Caco-2 (cell line): ENCODE results near the gene CR1. TPM values are rescaled to one million over a fixed set of nuclear protein-coding genes. Genes with fewer than 3 reads are reported as not detected.

Experiments
- BruUV-seq: library from RNA; stranded (reverse); fragments of 400-500 nt; replicated peaks from 2 replicates; lab custom pipeline; 2021; lab: Mats Ljungman, UMichigan
- CTCF ChIA-PET: fragments of 300-600 bp; sonication (Branson Sonifier 250); formaldehyde crosslinking; loops from one replicate; lab custom pipeline; 2022; ENCODE audit warnings: antibody characterized with exemption; lab: Charles Lee
- POLR2A ChIA-PET: fragments of 300-600 bp; sonication (Branson Sonifier 250); formaldehyde crosslinking; loops from one replicate; lab custom pipeline; 2022; ENCODE audit warnings: antibody characterized with exemption; lab: Charles Lee
- DNase-seq, 2 experiments: peaks; one replicate each; pipeline versions ENCODE4 v3.0.0 to v3.0.0-alpha.2; 2020 to 2022
- H3K27me3 ChIP-seq: replicated peaks from 2 replicates; pipeline ENCODE4 v1.6.0; 2011; ENCODE audit warnings: low read length; ENCODE audit not compliant: control insufficient read depth, insufficient read depth
- H3K36me3 ChIP-seq: 2 replicates; pipeline ENCODE4 v1.5.1; 2011; ENCODE audit warnings: low read length; ENCODE audit not compliant: control insufficient read depth, insufficient read depth
- H3K4me1 ChIP-seq: fragments of 250-450 bp; sonication (Bioruptor Pico); 2 replicates; pipeline ENCODE4 v1.5.1; 2020; ENCODE audit warnings: mild to moderate bottlenecking
- H3K4me3 ChIP-seq: 2 replicates; pipeline ENCODE4 v1.5.1; 2011; ENCODE audit warnings: low read depth, mild to moderate bottlenecking, control low read depth, low read length
- H3K9me3 ChIP-seq: fragments of 250-450 bp; sonication (Bioruptor Pico); 2 replicates; pipeline ENCODE4 v1.5.1; 2020; ENCODE audit warnings: mild to moderate bottlenecking, moderate library complexity
- H3K27ac Mint-ChIP-seq: one replicate; pipeline ENCODE4 v1.8.0; 2022; ENCODE audit warnings: mixed read lengths; ENCODE audit not compliant: unreplicated experiment
- H3K27me3 Mint-ChIP-seq: one replicate; pipeline ENCODE4 v1.8.0; 2022; ENCODE audit warnings: mixed read lengths; ENCODE audit not compliant: insufficient read depth, unreplicated experiment
- H3K36me3 Mint-ChIP-seq: one replicate; pipeline ENCODE4 v1.8.0; 2022; ENCODE audit warnings: mild to moderate bottlenecking, mixed read lengths; ENCODE audit not compliant: insufficient read depth, unreplicated experiment
- H3K4me1 Mint-ChIP-seq: one replicate; pipeline ENCODE4 v1.8.0; 2022; ENCODE audit warnings: low read depth, mixed read lengths; ENCODE audit not compliant: unreplicated experiment
- H3K4me3 Mint-ChIP-seq: one replicate; pipeline ENCODE4 v1.8.0; 2022; ENCODE audit warnings: mild to moderate bottlenecking, moderate library complexity, mixed read lengths; ENCODE audit not compliant: unreplicated experiment
- H3K9me3 Mint-ChIP-seq: one replicate; pipeline ENCODE4 v1.8.0; 2022; ENCODE audit warnings: mixed read lengths; ENCODE audit not compliant: unreplicated experiment
- CTCF ChIP-seq, 2 experiments: fragments of 200-600 bp in 1 of 2; IDR thresholded peaks; 1 replicate in 1 of 2; 2 replicates in 1 of 2; pipeline versions ENCODE4 v1.5.1 to v1.8.0; 2011 to 2022; ENCODE audit warnings: antibody characterized with exemption in 1 of 2, control low read depth in 1 of 2, inconsistent platforms in 1 of 2, low read depth in 1 of 2, low read length in 1 of 2, mild to moderate bottlenecking in 1 of 2, moderate library complexity in 1 of 2; ENCODE audit not compliant: insufficient read depth in 1 of 2, severe bottlenecking in 1 of 2, unreplicated experiment in 1 of 2
- intact Hi-C: fragments of 100-400 bp; cut with micrococcal nuclease; formaldehyde crosslinking; loops from one replicate; pipeline ENCODE4 v1.10.0; 2022; ENCODE audit not compliant: unreplicated experiment
- total RNA-seq: library from RNA; stranded (reverse); gene quantifications from 2 replicates; pipeline ENCODE4 v1.2.3, GENCODE V29; 2022

The CR1 gene
- total RNA-seq, 1 experiment from 2014 or later: not detected

DNA sequence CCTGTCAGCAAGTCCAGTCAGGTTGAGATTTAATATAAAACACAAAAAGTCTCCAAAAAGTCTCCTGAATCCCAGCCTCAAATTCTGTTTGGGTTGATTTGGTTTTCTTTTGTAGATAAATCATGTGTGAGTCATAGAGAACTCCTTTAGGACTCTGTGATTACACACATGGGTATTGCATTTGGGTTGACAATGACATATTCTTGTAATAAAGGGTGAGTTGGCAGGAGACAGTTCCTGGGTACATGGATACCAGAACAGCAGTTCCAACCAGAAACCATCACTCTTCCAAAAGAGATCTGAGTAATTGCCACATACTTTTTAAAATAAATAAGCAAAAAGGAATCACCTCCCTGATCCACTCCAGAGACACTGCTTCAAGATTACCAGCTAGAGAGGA is 32.9 kb upstream of the CR1 start:
- intact Hi-C loops: no loop called here
- ChIA-PET CTCF (no interaction called here), POLR2A (no interaction called here)
- no TSS peak for BruUV-seq
- no peaks in the 10 kb centered on the region for H3K36me3 Mint-ChIP-seq
- no peak overlapping the region for H3K4me3 Mint-ChIP-seq
- Histone ChIP-seq H3K36me3 (no peaks in the 10 kb centered on the region), H3K9me3 (no peaks in the 10 kb centered on the region), H3K4me1 (no peaks in the 10 kb centered on the region), H3K4me3 (no peak overlapping the region), H3K27me3 (no peaks in the 10 kb centered on the region)
- DNase-seq: no peak
- H3K27me3 Mint-ChIP-seq: peaks cover 17% of the 10 kb centered on the region
- no peak overlapping the region for H3K27ac Mint-ChIP-seq
- H3K9me3 Mint-ChIP-seq: no peaks in the 10 kb centered on the region
- no peaks in the 10 kb centered on the region for H3K4me1 Mint-ChIP-seq
- TF ChIP-seq CTCF (IDR thresholded peaks at IDR 0.05; ENCODE audit: insufficient read depth in 1 of 2, low read depth in 1 of 2, low read length in 1 of 2, severe bottlenecking in 1 of 2, unreplicated experiment in 1 of 2): no peak

DNA sequence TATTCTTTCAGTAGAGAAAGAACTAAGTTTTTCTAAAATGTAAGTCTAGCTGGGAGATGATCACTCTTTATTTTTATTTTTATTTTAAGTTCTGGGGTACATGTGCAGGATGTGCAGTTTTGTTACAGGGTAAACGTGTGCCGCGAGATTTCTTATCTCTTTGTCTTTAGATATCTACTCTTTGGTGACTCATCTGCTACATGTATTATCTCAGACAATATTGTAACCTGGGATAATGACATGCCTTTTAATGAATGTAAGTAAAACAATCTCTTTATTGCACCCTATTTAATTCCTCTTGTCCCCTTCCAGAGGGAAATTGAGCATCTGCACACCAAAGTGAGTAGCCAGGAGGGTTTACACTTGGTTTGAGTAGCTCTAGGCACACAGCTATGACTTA is 32.4 kb upstream of the CR1 start:
- BruUV-seq: no TSS peak
- H3K36me3 ChIP-seq: no peaks in the 10 kb centered on the region
- Mint-ChIP-seq H3K27ac (no peak overlapping the region), H3K4me3 (no peak overlapping the region), H3K9me3 (no peaks in the 10 kb centered on the region), H3K4me1 (no peaks in the 10 kb centered on the region), H3K27me3 (peaks cover 17% of the 10 kb centered on the region), H3K36me3 (no peaks in the 10 kb centered on the region)
- no peaks in the 10 kb centered on the region for H3K4me1 ChIP-seq
- no peak for DNase-seq
- H3K9me3 ChIP-seq: no peaks in the 10 kb centered on the region
- TF ChIP-seq CTCF (IDR thresholded peaks at IDR 0.05; ENCODE audit: insufficient read depth in 1 of 2, low read depth in 1 of 2, low read length in 1 of 2, severe bottlenecking in 1 of 2, unreplicated experiment in 1 of 2): no peak
- ChIA-PET POLR2A (no interaction called here), CTCF (no interaction called here)
- intact Hi-C loops: no loop called here
- H3K27me3 ChIP-seq: no peaks in the 10 kb centered on the region
- H3K4me3 ChIP-seq: no peak overlapping the region

DNA sequence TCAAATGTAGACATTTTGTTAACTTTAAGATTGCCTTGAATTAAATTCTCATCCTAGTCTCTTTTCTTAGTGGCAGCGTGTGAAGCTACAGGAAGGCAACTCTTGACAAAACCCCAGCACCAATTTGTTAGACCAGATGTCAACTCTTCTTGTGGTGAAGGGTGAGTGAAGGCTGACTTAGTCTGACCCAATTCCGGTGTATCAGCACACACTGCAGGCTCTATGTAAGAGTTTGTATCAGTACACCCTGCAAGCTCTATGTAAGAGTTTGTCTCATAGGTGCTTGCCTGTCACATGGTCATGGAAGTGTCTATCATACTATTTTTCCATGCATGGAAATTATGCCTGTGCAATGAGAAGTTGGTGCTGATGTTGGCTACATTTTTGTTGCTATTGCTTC is 25.0 kb upstream of the CR1 start:
- POLR2A ChIA-PET: interaction anchor here (0.5 kb wide), 1 partner anchor 23 kb away, joined by 11 read pairs; no protein-coding TSS in a partner anchor
- CTCF ChIA-PET: no interaction called here
- H3K27me3 Mint-ChIP-seq: peaks cover 20% of the 10 kb centered on the region
- Histone ChIP-seq H3K9me3 (no peaks in the 10 kb centered on the region), H3K4me1 (no peaks in the 10 kb centered on the region), H3K4me3 (no peak overlapping the region), H3K27me3 (no peaks in the 10 kb centered on the region), H3K36me3 (no peaks in the 10 kb centered on the region)
- no peak overlapping the region for H3K4me3 Mint-ChIP-seq
- no peak for DNase-seq
- H3K27ac Mint-ChIP-seq: no peak overlapping the region
- no peaks in the 10 kb centered on the region for H3K36me3 Mint-ChIP-seq
- H3K9me3 Mint-ChIP-seq: no peaks in the 10 kb centered on the region
- TF ChIP-seq CTCF (IDR thresholded peaks at IDR 0.05; ENCODE audit: insufficient read depth in 1 of 2, low read depth in 1 of 2, low read length in 1 of 2, severe bottlenecking in 1 of 2, unreplicated experiment in 1 of 2): no peak
- intact Hi-C loops: no loop called here
- BruUV-seq: no TSS peak
- no peaks in the 10 kb centered on the region for H3K4me1 Mint-ChIP-seq
